Measurements from ENCODE around the gene CASZ1.

Gene CASZ1

DNA sequence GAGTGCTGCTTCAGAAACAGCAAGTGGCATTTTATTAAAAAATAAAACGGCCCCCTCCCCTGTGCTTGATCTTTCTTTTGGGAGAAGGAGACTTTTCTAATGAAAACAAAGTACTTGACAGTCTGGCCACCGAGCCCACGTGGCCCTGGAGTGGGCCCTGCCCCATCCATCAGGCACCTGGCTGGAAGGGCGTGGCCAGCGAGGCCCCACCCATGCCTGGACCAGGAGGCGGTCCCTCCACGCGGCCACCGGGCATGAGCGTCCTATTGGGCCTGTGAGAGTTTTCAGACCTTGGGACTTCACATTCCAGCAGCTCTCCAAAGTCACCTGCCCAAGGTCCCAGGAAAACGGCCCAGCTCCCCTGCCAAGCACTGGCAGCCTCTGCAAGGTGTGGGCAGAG lies 144.7 kb downstream of the CASZ1 start:
- no peak for DNase-seq (ENCODE audit: low read depth)

DNA sequence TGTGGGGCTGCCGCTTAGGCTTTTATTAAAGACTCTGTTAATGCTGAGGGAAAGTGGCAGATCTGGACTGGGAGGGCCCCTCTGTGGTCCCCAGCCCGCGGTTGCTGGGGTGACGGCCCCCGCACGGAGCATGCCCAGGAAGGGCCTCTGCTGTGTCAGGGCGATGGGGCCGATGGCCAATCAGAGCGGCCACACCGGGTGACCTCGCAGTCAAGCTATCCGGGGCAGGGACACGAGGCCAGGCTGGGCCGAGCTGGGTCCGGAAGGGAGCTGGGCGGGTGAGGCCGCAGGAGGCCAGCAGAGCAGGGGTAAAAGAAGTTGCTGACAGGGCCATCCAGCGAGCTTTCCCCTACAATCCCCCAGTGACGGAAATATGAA lies 145.1 kb downstream of the CASZ1 start:
- no peak for DNase-seq (ENCODE audit: low read depth)

DNA sequence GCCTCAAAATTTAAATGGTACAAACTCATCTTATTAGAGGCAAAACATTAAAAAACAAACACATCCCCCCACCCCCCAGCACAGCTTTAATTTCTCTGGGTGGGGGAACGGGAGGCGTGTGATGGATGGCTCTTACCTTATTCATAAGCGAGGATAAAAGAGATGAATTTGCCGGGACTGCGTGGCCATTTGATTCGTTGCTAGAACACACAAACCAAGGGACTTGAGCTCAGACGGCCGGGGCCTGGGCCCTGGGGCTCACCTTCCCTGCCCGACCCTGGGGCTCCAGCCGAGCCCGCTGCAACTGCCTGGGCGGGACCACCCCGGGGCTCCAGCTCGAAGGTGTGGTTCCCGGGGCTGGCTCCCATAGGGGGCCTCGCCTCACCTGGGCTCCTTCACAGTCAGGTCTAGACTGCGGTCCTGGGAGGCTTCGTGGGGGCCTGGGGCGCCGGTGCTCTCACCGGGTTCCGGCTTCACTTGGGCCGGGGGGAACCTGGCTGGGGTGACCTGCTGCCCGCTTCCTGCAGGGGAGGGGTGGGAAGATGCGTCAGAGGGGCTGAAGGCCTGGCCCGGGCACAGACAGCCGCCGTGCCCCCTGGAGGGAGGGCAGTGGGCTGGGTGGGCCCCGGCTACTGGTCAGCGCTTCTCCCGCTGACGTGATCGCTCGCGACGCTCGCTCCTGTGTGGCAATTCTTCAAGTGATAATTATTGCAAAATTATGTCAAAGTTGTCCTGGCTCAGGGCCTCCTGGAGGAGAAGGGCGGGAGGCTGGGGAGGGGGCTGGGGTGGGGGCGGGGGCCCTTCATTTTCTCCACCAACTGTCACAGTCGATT lies 145.7 kb downstream of the CASZ1 start:
- no peak for DNase-seq (ENCODE audit: low read depth)

DNA sequence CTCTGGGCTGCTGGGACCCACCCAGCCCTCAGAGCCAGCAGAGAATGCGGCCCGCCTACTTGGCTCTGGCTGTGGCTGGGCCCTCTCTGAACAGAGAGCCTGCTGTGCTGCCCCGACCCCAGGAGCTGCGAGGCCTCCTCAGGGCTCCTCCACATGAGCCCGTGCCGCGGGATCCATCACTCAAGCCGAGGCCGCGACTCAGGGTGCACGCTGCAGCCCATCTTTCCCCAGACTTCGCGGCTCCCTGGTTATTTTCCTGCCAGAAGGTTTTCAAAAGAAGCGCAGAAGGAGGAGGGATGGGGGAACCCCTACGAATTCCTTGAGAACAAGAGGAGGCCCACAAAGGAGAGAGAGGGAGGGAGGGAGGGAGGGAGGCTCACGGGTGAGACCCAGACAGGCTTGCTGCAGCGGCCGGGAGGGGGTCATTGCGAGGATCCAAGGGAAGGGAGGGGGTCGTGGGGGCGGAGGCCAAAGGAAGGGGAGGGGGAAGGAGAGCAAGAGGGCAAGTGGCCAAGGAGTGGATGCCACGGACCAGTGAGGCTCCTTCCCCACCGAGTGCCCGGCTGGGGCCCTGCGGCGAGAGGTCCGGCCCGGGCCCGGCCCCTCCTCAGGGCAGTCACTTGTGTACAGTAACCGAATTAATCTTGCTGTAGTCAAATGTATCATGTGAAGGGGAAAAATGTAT lies 146.8 kb downstream of the CASZ1 start:
- DNase-seq (ENCODE audit: low read depth) = no peak

DNA sequence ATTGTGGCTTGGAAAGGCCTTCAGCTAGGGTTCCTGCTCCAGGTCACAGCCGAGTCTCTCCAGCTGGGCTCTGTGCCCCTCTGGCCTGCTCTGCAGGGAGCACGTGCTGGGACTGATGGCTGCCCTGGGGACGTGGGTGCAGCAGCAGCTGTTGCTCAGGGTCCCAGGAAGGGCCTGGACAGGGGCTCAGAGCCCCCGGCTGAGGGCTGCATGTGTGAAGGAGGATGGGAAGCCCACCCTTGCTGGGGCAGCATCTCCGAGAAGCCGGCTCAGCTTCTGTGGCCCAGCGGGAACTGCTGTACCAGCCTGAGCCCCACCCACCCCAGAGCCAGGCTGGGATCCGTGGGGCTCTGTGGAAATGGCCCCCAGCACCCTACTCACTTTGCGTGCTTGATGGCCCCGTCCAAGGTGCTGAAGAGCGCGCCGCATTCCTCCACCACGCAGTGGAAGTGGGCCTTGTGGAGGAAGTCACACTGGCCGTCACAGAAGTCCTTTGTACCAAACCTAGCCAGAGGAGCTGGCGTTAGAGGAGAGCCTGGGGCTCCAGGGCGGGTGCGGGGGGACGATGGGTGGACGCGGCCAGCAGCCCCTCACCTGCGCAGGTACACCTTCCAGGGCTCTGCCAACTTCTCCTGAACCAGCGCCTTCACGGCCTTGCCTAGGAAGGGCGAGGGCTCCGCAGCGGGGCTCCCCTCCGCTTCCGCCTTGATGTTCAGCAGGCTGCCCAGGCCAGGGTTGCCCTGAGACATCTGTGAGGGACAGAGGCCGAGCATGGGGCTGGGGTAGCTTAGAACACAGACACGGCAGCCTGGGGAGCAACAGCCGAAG lies 147.5 kb downstream of the CASZ1 start:
- DNase-seq (ENCODE audit: low read depth) = no peak

DNA sequence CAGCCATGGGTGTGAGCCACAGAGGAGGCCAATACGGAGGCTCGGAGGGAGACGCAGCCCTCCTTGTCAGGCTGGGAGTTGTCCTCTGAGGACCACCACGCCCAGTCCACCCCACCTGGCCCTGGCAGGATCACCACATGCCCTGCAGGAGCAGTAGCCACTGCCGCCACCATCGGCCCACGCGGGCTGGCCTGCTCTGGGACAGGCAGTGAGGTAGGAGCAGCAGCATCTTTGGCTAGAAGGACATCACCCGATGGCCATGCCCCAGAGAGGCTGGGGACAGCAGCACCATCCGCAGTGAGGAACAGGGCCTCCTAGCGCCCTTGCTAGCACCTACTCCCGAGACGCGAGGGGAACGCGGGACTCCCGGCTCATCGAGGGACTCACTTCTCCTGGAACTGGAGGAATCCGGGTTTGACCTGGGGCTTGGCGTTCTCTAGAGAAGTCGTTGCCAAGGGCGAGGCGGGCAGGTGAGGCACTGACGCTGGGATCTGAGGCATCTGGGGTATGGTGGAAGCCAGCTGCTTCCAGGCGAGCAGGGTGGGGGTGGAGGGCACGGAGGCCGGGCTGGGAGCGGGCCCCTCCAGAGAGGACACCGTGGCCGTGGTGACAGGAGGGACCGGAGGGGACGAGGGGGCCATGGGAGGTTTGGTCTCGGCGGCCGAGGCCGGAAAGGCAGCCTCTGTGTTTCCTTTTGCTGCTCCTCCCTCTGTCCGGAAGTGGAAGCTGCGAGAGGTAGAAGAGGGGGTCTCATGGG lies 148.9 kb downstream of the CASZ1 start:
- DNase-seq (ENCODE audit: low read depth) = no peak

DNA sequence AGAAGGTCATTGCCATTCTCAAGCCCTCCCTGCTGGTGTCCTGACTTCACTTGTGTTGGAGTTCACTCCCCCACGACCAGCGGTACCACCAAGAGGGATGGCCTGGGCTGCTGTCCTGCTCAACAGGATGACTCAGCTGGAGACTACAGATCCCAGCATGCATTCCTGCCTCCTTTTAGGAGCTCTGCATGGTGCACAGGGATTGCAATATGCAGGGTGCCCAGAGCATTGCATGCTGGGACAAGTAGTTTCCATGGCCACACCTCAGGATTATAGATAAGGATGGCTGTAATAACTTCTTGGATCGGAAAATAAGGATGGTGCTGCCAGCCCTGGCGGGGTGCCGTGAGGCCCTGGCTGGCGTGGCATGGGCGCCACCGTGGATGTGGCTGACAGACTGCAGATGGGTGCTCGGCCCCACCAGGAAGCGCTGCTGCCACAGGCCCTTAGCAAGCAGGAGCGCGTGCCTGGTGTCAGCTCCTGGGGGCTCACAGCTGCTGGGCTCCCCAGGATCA lies 150.0 kb downstream of the CASZ1 start:
- DNase-seq (ENCODE audit: low read depth) = no peak

DNA sequence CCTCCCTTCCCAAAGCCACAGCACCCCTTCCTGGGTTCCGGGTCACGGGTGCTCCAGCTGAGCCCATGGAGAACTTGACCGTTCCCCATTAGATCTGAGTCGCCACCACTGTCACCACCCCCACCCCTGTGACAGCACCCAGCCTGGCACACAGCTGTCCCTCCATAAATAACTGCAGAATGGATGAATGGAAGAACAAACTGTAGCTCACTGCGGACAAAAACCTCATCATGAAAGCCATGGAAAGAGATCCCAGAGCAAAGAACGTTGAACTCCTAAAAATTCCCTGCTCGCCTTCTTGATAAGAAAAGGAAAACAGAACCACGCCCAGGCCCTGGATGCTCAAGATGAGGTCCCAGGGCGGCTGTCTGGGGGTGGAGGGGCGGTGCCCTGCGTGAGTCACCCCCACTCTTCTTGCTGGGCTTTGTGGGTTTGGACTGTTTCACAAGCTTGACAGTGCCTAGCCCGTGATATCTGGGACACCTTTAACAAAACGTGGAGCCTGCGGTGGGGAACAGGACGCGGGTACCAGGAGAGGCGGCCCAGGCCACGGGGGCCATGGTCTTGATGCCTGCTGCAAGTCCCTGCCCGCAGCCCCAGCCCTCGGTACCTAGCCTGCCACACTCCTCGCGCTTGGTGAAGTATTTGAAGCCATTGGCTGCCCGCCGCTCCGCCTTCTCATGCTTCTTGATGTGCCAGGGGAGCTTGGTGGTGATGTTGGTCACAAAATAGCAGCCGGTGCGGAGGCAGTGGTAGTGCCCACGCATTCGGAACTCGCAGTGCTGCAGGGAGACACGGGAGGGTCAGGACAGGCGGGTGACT lies 151.9 kb downstream of the CASZ1 start:
- no peak for DNase-seq (ENCODE audit: low read depth)

DNA sequence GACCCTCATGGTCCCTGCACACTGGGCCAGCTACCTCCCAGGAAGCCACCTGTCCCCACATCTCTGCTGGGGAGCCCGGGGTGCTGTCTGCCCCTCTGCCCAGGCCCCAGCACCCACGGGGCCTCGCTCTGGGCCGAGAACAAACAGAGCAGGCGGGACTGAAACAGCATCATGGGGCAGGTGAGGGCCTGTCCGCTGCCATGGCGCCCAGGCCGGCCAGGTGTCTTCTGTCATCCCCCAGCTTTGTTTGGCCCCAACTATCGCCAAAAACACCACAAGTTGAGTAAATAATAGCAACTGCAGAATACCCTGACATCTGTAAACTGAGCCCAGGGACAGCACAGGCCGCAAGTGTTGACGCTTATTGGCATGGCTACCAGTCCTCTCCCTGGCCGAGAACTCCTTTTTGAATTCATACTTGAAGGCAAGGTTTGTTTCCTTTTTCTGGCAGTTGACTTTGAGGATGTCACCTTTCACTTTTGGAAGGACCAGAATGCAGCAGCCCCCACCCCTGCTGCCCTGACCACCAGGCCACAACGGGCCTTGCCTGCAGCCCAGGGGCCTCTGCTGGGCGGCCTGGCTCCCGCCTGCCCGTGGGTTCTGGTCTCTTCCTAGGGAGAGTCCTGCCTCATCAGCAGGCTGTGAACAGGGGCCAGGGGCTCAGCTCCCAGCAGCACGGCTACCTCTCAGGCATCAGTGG lies 152.7 kb downstream of the CASZ1 start:
- no peak for DNase-seq (ENCODE audit: low read depth)

DNA sequence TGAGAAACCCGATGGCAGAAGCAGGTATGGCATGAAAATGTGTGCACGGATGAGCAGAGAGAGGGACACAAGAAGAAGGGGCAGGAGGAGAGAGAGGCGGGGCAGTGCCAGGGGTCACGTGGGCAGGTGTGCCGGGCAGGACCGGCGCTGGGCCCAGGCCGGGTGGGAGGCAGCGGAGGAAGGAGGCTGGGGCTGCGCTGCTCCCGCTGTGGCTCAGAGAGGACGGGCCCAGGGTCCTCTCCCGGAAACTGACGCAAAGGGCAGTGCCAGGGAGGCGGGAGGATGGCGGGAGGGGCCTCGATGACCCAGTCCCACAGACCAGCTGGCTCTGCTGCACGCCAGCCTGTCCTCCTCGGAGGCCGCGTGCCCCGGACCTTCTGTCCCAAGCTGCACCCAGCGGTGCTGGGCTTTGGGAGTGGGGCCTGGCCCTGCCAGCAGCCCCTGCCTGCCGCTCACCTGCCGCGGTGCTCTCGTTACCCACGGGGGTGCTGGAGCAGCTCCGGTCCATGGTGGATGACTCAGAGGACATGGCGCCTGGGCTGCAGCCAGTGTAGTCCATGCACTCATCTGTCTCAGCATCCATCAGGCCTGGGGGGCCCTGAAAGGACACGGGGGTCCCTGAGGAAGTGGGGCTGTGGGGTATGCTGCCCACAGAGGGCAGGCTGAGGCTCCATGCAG lies 153.9 kb downstream of the CASZ1 start:
- DNase-seq (ENCODE audit: low read depth) = no peak

DNA sequence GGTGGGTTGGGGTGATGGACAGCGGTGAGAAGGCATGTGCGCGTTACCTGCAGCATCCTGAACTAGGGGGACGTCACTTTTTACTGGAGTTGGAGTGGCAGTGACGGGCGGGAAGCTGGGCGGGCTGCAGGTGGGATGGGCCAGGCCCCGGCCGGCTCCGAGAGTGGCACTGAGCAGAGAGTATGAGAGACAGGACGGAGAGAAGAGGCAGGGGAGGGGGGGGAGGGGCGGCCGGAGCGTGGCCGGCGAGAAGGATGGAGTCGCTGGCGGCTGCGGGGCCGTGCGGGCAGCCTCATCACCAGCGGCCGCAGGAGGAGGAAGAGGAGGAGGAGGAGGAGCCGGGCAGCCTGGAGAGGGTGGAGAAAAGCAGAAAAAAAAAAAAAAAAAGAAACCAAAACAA lies 154.5 kb downstream of the CASZ1 start:
- DNase-seq (ENCODE audit: low read depth) = no peak

DNA sequence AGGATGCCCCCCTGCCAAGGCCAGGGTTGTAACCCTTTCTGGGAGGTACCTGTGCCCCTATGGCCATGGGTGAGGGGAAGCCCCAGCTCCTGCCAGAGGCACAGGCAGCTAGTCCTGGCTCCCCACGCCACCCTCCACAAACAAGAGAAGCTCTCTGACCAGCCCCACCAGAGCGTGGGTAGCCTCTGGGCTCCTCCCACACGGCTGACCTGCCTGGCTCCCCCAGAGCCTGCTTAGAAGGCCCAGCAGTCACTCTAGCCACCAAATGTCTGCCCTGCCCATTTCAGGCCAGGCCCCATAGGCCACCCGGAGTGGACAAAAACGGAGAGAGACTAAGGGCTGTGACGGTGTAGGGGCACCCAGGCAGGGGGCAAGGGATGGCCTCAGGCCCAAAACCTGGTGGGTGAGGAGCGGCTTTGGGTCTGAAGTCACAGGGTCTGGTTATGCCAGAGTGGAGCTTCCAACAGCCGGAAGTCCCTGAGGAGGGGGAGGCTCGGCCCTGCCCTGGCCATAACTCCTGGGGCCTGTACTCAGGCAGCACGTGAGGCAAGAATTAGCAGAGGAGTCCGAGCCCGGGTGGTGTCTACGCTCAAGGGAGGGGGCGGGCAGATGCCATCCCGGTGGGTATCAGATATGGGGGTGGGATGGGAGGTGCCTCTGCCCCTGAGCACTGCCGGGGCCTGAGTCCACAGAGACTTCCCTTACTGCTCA lies 155.4 kb downstream of the CASZ1 start:
- DNase-seq (ENCODE audit: low read depth) = no peak

DNA sequence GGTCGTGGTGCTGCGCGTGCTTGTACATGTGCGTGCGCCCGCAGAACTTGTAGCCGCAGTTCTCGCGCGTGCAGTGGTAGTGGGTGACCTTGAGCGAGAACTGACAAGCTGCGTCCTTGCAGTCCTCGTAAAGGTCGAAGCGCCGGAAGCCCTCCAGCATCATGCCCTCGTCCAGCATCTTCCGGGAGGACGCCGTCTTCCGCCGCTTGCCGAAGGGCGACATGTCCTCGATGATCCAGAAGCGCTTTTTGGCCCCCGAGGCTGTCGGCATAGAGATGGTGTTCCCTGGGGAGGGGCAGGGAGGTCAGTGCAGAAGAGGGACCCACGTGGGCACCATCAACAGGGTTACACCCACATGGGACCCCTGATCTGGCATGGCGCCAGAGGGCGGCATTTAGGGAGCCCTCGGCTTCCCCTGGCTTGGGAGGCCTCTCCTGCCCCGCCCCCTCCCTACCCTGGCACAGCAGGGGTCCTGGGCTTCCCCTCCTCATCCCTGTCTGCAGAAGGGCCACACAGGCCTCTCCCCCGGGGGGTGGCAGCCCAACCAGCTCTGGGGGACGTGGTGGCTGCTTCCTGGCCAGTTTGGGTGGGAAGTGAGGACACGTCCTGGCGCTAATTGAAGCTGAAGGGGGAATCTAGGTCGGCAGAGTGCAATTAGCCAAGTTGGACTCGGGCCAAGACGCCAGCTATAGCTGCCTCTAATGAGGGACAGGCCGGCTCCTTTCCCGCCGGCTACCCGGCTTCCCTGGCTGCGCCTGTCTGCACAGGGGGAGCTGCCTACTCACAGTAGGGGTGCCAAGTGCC lies 156.5 kb downstream of the CASZ1 start:
- DNase-seq (ENCODE audit: low read depth) = no peak

DNA sequence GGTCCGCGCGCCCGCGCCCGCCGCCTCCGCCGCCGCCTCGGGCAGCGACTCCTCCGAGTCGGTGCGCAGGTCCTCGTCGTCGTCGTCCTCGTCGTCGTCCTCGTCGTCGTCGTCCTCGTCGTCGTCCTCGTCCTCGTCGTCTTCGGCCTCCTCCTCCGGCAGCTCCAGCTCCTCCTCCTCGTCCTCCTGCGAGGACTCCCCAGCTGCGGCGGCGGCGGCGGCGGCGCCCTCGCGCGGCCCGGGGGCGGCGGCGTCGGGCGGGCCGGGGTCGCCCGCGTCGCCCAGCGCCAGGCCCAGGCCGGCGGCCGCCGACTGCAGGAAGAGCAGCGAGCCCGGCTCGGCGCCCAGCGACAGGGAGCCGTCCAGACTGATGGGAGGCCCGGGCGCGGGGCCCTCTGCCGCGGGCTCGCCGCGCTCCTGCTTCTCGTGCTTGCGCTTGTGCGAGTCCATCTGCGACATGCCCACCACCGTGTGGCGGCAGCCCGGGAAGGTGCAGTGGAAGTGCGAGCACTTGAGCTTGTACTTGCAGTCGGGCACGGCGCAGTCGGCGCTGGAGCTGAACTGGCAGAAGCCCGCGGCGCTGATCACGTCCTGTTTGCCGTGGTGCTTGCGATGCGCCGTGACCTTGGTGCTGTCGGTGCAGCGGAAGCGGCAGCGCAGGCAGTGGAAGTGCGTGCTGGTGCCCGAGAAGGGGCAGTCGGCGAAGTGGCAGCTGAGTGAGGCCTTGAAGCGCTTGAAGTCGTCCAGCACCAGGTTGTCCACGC lies 157.3 kb downstream of the CASZ1 start:
- DNase-seq (ENCODE audit: low read depth) = no peak

DNA sequence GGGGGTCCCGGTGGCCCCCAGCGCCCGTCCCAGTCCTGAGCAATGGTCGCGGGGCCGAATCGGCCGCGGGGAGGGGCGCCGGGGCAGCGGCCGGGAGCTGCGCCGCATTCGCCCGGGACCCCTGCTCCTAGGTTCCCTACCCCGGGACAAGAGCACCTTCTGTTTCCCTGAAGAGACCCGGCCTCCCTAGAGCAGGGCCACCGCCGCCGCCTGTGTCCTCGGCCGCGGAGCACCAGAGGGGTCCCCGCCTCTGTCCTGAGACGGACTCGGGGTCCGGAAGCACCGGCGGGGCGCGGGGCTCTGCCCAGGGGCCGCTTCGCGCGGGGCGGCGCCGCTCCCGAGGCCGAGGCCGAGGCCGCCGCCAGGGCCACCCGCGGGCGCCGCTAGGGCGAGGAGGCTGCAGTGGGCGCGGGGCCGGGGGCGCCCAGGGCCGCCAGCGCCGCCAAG lies 157.9 kb downstream of the CASZ1 start:
- no peak for DNase-seq (ENCODE audit: low read depth)

DNA sequence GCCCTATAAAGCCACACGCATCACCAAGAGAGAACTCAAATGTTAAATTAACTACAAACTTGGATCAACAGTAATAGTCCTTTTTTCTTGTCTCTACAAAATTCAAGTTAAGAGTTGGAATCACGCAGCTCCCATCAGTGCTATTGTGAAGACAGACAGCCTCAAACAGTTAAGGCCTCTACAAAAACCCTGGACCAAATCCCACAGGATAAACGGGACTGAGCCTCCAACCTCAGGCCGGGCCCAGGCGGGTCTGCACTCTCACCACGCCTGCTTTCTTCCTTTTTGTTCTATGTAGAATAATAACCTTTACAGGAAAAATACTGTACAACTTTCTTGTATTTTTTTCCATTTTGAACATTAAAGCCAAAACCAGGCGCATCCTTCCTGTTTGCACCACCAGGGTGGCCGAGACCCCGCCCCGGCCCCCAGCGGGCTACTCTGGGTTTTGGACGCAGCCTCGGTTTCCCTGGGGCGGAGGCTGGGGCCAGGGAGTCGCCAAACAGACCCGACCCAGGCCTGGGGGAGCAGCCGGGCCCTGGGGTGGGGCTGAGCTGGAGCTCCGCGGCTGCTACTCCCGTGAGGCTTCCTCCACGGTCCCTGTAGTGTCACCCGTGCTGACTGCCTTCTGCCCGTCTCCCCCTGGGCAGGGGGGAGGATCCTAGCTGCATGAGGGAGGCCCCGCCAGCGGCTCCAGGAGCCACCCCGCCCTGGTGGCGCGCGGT lies 158.4 kb downstream of the CASZ1 start:
- no peak for DNase-seq (ENCODE audit: low read depth)

DNA sequence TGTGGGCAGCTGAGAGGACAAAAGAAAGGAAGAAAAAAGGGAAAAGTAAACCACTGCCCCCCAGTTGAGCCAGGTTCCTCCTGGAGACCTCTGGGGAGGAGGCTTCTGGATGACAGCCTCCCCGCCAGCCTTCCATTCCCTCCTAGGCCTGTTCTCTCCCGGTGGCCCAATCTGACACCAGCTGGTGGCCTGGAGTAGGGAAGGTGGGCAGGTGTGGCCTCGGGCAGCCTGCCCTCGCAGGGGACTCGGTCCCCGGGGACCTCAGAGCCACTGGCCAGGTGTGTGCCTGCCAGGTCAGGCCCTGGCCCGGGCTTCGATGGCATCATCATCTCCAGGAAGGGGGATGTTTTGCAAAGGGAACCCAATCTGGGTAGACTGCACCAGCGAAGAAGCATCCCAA lies 159.0 kb downstream of the CASZ1 start:
- DNase-seq (ENCODE audit: low read depth) = no peak

Data from stimulated activated CD8-positive, alpha-beta memory T cell treated with anti-CD3 and anti-CD28 coated beads, Interleukin-15, amount 100 ng/mL, for 24 hours (primary cell).